SHP77 treated with DMSO at 0.1 percent for 48 hours (cell line): ENCODE results near the gene LHX4.

Experiments
- DNase-seq: peaks from one replicate; lab custom pipeline; 2025; lab: John Stamatoyannopoulos, UW

LHX4 gene

DNA sequence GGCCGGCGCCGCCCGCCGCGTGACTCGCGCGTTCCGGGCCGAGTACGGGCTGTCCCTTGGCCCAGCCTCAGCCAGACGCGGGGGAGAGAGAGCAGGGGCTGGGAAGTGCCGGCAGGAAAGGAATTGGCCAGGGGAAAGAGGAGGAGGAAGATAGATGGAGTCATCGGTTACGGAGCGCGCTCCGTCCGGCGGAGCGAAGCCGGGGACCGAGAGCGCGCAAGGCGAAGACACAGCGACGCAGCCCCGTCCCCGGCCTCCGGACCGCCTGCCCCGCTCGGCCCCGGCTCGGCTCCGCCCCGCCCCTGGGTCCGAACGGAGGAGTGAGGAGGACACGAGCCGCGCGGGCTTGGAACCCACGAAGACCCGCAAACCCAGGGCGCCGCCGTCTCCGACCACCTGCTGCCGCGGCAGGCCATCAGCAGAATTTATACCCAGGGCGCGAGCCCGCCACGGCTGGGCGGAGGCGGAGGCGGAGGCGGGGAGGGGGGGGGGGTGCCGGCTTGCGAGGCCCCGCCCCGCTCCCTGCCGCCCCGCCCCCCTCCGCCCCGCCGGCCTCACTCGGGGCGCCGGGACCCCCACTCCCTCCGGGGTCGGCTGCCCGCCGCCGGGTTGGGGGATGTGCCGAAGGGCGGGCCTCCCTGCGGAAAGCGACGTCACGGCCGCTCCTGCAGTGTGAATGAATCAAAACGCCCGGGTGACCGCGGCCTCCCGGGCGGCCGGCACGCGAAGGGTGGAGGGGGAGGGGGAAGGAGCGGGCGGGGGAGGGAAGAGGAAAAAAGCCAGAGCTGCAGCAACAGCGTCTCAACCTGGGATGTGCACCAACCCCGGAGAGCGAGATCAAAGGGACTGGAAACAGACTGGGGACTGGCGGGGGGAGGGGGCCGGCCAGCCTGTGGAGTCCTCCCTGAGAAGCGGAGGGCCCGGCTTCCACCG, at the start of gene LHX4:
LHX4 (plus strand) TSS at position 782 of the 933 bp plus-strand sequence. CDS start 266 bp downstream, outside the sequence.
- peak; percentile 16 for DNase-seq

DNA sequence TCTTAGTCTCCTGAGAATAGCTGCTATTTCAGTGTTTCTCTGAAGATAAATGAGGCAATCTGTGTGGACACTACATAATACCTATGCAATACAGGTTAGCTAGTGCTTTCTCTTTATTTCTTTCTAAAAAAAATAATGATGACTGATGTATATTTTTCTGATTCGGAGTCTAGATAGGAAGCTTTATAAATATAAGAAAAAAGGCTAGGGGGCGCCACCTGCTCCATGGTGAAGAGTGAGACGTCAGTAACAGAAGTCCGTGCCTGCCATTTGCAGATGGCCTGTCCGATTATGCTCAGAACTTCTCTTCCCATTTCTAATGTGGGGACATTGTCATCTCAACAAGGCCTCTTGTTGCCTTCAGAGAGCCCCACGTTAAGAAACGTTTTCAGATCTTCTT, 49.0 kb upstream of the LHX4 start:
- DNase-seq, result no peak

DNA sequence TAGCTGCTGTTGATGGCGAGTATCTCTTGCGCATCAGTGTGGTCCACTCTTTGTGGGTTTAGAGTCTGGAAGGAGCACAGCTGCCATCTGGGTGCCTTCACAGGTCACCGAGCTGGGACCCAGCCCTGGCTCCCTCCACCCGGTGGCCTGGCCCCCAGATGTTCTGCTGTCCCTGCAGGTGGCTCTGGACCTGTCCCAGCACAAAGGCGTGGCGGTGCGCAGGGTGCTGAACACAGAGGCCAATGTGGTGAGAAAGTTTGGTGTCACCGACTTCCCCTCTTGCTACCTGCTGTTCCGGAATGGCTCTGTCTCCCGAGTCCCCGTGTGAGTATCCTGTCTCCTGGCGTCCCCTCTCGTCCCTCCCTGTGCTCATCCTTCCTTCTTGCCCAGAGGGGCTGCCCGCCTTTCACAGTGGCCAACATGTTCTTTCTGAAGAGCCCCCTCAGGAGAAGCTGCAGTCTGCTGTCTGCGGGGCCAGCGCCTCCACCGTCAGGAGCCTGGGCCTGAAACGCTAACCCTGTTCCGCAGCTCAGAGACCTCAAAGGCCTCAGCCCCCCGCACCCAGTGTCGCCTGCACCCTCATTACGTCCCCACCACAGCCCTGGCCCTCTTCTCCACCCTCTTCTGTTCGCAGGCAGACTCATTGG, 47.9 kb upstream of the LHX4 start:
- DNase-seq, result no peak

DNA sequence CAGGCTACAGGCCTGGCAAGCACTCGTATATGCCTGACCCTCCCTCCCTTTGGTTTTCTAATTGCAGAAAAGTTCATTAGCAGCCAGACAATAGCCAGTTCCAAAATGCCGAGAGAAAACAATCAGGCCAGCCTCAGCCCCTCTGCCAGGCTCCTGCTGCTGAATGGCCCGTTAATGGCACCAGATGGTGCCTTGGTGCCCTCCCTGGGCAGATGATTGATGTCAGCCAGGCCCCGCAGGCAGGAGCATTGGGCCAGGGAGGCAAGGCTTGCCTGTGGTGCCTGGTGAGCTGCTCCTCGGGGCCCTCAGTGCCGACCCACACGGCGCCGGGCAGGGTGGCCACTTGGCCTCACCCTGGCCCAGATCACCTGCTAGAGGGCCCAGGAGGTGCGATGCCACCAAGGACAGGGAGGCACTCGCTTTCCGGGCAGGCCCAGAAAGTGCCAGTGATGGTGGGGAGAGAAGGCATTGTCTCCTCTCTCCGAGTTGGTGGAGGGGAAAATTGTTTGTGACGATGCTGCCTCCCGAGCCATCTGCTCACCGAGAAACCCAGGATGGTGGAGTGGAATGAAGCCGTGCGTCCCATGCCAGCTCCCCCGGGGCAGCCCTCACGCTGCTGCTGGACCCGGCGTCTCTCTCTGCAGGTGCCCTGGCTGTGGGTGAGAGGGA, 47.3 kb upstream of the LHX4 start:
- no peak for DNase-seq

DNA sequence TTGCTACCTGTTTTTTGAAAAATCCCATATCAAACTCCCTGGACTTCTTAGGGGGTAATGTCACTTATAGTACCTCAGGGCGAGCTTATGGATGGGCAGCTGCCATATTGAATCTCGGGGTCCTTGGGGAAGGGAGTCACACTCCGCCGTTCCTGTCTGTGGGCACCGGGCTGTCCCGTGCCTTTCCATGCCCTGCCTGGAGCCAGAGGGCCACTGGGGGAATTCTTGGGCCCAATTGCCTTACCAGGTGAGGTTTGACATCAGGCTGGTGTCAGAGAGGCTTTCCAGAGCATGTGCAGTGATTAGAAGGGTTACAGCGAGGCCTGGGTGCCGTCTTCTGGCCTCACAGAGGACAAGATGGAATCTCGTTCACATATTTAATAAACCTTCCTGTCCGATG, 46.6 kb upstream of the LHX4 start:
- no peak for DNase-seq

DNA sequence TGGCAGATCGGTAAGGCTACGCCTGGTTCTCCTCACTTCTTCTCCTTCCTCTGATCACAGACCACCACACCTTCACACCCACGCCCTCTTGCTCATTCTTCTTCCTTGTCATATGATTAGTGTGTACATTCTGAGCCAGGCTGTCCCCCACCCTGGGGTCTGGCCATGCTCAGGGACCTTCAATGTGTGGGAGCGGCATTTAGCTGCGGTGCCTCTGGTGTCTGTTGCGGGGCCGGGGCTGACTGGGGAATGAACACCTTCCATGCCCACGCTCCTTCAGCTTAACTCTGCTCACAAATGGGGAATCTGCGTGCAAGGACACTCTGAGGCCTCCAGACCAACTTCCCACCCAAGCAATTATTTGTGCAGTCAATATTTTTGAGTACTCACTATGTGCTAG, 46.0 kb upstream of the LHX4 start:
- DNase-seq, result no peak

DNA sequence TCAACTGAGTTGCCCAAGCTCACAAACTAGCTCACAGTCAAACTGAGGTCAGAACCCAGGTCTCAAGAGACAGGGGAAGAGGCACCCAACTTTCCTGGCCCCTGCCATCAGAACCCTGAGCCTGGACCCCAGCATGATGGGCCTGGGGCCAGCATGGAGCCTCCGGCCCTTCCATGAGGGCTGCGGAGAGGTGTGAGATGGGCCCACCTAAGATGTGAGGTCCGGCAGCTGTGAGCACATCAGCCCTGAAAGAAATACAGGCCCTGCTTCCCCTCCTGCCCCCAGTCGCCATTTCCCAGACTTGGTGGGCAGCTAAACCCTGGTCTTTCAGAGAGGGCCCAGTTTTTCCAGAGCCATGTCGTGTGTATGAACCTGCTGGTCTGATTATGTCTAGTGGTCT, 44.8 kb upstream of the LHX4 start:
- DNase-seq, result no peak

DNA sequence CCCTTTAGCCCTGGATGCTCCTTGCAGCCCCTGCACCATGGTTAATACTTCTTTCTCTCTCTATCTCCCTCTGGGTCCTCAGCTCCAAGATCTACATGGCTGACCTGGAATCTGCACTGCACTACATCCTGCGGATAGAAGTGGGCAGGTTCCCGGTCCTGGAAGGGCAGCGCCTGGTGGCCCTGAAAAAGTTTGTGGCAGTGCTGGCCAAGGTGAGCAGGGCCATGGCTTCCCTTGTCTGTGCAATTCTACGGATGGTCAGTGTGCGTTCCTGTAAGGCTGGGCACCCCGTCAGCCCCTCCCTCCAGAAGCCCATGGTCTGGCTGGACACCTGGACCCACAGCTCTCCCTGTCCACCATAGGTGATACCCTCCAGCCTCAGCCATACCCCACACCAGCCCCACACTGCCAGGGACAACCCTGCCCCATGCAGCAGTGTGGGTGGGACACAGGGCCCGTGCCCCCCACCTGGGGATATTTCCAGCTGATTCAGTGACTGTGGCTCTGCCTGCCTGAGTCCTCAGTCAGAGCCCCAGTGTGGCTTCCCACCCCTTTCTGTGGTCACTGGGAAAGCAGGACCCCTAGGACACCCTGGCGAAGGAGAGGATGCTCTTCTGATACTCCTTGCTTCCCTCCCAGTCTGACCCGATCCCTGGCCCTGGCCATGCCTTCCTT, 44.0 kb upstream of the LHX4 start:
- no peak for DNase-seq

DNA sequence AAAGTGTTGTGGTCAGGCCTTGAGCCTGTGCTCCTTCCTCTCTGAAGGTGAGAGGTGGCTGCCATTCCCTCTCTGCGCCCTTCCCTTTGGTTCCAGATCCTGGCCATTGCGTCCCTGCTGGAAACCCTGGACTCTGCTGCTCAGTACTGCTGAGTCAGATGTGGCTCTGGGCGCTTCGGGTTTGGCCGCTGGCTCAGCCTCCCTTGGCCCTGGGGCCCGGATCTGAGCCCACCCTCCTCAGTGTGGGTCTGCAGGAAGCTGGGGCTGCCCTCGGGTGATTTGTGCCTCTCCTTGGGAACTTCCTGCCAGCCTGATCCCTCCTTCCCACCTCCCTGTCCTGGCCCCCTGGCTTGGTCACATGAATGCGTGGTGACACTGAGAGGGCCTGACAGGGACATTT, 43.2 kb upstream of the LHX4 start:
- no peak for DNase-seq

DNA sequence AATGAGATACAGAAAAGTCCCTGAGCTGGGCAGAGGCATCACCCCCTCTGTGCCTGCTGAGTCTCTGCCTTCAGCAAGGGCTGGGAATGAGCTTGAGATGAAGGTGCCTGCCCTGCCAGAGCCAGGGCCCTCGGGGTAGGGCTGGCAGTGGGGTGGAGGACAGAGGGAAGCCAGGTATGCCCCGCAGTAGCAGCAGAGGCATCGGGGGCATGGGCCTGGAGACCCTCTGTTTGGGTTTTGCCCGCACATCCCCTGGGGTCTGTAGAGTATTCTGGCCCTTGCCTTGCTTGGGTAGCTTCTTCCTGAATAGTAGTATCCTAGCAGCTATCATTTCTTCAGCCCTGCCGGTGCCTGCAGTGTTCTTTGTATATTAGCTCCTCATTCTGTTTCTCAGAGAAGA, 42.4 kb upstream of the LHX4 start:
- DNase-seq, result no peak

DNA sequence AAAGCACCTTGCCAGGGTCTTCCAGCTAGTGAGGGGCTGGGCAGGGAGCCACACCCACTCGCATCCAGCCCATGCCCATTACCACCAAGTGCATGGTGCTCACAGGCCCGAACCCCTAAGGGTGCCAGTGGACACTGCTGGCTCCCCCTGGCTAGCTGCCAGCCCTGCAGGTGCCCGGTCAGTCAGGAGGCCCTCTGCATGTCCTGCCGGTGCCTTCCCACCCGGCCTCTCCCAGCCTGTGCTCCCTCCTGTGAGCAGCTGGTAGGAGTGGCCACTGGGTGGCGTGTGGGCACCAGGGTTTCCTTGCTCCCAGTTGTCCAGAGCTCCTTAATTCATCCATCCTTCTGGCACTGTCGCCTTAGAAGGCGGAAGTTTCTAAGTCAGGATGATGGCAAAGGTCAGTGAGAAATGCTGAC, 42.0 kb upstream of the LHX4 start:
- DNase-seq, result peak; percentile 19

DNA sequence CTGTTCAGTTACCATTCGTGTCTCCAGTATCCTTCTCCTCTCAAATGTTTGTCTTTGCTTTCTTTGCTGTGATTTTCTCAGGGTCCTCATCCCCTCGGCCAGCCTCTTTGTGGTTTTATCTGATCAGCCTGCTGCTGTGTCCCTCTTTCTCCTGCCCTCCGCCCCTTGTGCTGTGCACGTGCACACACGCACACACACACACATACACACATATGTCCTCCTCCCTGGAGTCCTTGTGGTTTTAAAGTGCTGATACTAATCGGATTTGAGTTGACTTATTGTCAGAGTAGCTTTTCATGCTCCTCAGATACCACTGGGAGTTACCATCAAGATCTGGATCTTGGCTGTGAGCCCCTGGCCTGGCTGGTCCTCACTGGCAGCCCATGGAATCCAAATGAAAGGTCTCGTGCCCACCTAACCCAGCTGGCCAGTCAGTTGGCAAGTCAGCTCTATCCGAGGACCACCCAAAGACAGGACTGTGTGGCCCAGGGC, 41.3 kb upstream of the LHX4 start:
- no peak for DNase-seq

DNA sequence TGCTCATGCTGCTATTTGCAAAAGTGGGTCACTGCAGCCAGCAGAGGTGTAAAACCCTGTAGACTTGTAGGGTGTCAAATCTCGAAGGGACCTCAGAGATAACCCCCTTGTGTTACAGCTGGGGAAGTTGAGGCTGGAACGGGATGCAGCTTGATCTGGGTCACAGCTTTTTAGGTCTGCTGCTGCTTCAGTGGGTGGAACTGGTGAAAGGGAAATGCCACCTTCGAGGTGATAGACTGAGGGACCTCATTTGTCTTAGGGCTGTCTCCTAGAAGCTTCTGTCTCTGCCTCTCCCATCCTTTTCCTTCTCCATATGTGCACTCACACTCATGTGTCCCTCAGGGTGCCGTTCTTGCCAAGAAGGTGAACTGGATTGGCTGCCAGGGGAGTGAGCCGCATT, 40.0 kb upstream of the LHX4 start:
- DNase-seq, result no peak

DNA sequence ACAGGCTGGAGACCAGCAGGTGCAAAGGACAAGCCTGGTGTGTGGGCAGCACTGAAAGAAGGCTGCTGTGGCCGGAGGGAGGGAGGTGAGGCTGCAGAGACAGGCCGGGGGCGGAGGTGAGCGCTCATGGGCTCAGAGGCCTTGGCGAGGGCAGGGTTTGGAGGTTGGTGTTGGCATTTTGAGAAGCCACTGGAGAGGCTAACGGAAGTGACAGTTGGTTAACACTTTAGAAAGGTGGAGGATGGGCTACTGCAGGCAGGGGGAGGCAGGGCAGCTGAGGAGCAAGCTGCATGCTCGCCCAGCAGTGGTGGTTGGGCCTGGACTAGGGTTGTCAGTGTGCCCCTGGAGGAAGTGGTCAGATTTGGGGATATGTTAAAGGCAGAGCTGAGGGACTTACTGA, 37.9 kb upstream of the LHX4 start:
- no peak for DNase-seq

DNA sequence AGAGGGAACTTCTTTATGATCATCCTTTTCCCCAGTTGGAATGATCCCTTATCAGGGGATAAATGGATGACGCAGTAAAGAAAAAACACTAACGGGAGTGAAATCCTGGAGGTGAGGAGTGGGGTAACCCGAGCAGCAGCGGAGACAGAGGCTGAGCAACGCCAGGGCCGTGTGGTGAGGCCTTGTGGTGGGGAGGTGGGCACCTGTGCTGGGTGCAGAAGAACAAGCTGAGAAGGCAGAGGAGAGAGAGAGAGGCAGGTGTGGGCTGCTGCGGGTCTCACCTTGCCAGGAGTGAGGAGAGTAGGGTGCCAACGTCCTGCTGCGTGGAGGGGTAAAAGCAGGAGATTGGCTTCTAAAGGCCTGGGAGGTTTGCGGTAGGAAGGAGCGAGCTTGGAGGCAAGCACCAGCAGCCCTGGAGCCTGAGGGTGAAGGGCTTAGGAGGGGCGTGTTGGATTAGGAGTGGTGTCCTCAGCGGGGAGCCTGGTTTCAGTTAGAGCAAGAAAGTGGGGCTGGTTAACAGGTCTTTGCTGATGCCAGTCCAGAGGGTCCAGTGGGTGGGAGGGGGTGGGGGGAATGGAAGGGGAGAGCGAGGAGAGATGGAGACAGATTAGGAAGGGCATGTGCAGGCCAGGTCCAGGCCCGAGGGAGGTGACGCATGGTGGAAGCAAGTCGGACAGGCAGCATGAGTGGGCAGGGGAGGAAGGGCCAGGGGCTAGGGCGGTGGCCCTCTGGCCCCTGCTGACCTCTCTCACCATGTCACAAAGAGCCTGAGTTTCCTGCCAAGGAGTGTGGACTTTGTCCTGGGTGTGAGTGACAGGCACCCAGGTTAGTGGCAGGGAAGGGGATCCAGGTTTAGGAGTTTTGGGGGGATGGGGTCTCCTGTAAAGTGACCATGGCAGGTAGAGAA, 36.7 kb upstream of the LHX4 start:
- DNase-seq, result no peak

DNA sequence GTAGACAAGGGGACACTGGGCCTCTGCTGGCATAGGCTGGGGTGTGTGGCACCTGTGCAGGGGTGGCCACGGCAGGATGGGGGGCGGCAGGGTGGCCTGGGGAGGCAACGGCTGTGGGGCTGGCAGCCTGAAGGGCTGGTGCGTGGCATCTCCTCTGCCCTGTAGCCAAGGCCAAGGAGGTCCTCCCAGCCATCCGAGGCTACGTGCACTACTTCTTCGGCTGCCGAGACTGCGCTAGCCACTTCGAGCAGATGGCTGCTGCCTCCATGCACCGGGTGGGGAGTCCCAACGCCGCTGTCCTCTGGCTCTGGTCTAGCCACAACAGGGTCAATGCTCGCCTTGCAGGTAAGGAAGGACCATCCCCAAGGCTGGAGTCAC, 36.0 kb upstream of the LHX4 start:
- no peak for DNase-seq

DNA sequence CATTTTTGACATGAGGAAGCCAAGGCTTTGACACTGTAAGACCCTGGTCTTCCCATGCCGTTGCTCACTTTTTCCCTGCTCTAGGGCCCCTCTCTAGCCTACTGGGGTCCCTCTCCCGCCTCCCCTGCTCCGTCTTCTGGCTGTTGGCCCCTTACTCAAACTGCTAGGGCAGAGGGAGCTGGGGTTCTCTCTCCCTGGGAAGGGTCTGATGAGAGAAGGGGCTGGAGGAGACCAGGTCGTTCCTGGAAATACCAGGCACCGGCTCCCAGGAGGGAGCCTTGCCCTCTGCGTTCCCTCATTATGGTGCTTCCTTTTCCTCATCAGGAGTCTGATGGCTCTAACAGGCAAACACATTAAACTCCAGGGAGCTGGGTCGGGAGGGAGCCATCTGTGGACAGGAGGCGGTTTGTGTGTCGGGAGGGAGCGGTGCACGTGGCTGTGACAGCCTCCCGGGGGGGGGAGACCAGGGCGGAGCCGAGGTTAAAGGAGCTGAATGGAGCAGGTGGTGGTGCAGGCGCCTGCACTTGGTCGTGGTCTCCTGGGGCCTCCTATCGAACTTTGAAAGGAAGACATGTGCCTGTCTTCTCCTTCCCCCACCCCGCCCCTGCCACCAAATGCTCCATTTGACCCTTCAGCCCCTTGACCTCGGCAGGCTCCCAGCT, 35.4 kb upstream of the LHX4 start:
- DNase-seq, result no peak

DNA sequence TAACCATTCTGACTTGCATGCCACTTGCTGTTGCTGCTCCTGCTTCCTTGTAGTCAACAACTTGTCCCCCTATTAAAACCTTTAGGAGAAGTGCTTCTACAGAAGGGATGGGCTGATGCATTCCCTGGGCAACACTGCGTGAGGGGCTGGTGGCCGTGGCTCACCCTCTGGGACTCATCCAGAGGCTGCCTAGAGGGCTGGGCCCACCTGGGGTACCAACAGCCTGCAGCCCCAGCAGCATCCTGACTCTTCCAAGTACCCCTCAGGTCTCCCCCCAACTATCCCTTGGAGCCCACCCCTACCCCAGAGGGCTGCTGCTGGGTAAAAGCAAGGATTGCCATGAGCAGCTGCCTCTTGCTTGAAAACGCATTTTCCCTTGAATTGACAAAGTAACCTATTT, 34.7 kb upstream of the LHX4 start:
- DNase-seq, result no peak

DNA sequence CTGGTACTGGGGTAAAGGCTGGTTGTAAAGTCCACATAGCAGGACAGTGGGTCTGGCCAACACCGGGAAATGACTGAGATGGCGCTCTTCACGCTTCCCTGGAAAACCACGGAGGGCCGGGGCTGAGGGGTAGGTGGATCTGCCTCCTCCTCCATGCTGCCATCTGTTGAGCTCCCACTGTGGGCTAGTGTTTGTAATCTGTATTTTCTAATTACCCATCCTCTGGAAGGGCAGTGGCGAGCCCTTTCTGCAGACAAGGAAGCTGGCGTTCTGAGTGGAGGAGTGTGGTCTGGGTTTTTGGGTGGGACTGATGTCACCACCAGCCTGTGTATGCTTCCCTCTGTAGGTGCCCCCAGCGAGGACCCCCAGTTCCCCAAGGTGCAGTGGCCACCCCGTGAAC, 34.1 kb upstream of the LHX4 start:
- DNase-seq, result no peak

DNA sequence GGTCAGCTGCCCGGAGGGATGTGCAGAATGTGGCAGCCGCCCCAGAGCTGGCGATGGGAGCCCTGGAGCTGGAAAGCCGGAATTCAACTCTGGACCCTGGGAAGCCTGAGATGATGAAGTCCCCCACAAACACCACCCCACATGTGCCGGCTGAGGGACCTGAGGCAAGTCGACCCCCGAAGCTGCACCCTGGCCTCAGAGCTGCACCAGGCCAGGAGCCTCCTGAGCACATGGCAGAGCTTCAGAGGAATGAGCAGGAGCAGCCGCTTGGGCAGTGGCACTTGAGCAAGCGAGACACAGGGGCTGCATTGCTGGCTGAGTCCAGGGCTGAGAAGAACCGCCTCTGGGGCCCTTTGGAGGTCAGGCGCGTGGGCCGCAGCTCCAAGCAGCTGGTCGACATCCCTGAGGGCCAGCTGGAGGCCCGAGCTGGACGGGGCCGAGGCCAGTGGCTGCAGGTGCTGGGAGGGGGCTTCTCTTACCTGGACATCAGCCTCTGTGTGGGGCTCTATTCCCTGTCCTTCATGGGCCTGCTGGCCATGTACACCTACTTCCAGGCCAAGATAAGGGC, 33.5 kb upstream of the LHX4 start:
- DNase-seq, result no peak
